Measurements from ENCODE around the gene GRIK1.

DNA sequence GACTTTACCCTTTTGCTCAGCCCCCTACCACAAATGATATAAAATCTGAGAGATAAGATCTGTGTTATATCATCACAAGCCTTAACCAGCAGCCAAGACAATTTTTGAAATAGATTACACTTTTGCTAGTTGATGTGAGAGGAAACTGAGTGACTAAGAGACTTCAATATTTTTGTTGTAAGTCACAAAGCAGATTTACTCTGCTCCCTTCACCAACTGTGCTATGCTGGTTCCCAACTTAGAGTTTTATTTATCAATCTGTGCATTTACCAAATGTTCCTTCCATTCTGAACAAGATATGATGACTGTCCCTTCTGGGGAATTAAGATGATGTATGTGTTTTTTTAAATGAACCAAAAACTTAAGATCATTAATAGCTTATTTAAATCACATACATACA, 12.1 kb upstream of the GRIK1 start:
- TF ChIP-seq POLR2A (IDR thresholded peaks at IDR 0.05; ENCODE audit: low read depth, low read length): no peak
- TF ChIP-seq TAF1 (IDR thresholded peaks at IDR 0.05; ENCODE audit: borderline replicate concordance, low read depth, low read length): no peak
